Stimulated activated CD8-positive, alpha-beta memory T cell treated with anti-CD3 and anti-CD28 coated beads, Interleukin-4, amount 100 ng/mL, for 1 hour (primary cell): Measurements from ENCODE around the gene ARHGAP4.

Source experiments
- DNase-seq, 2 donors: peaks; one replicate each; pipeline ENCODE4 v3.0.0-alpha.2; 2020; ENCODE audit warnings: low read depth in 2 of 2, low spot score in 1 of 2

Gene ARHGAP4

DNA sequence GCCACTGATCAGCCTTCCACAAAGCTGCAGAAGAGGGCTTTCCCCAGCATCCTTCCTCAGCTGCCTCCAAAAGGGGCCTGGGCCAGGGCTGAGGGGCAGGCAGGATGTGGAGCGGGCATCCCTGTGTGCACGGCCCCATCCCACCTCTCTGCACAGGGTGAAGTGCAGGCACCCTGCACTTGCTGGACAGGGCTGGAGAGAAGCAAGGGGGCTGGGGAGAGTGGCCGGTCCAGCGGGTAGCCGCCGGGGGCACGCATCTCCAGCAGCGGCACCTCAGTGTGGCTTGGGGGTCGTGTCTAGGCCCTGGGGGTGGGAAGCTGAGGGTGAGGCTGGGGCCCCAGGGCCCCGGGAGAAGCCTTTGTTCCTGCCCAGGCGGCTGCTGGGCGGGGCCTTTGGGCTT is 18.6 kb downstream of the ARHGAP4 start:
- DNase-seq, result no peak

GRCh38 chrX:153906126-153906917 is 19.7 kb downstream of the ARHGAP4 start:
- no peak for DNase-seq

DNA sequence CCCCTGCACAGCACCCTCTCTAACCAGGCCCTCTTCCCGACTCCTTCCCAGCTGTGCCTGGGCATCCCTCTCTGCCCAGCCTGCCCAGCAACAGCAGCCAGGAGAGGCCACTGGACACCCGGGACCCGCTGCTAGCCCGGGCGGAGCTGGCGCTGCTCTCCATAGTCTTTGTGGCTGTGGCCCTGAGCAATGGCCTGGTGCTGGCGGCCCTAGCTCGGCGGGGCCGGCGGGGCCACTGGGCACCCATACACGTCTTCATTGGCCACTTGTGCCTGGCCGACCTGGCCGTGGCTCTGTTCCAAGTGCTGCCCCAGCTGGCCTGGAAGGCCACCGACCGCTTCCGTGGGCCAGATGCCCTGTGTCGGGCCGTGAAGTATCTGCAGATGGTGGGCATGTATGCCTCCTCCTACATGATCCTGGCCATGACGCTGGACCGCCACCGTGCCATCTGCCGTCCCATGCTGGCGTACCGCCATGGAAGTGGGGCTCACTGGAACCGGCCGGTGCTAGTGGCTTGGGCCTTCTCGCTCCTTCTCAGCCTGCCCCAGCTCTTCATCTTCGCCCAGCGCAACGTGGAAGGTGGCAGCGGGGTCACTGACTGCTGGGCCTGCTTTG is 20.5 kb downstream of the ARHGAP4 start:
- DNase-seq, result no peak

DNA sequence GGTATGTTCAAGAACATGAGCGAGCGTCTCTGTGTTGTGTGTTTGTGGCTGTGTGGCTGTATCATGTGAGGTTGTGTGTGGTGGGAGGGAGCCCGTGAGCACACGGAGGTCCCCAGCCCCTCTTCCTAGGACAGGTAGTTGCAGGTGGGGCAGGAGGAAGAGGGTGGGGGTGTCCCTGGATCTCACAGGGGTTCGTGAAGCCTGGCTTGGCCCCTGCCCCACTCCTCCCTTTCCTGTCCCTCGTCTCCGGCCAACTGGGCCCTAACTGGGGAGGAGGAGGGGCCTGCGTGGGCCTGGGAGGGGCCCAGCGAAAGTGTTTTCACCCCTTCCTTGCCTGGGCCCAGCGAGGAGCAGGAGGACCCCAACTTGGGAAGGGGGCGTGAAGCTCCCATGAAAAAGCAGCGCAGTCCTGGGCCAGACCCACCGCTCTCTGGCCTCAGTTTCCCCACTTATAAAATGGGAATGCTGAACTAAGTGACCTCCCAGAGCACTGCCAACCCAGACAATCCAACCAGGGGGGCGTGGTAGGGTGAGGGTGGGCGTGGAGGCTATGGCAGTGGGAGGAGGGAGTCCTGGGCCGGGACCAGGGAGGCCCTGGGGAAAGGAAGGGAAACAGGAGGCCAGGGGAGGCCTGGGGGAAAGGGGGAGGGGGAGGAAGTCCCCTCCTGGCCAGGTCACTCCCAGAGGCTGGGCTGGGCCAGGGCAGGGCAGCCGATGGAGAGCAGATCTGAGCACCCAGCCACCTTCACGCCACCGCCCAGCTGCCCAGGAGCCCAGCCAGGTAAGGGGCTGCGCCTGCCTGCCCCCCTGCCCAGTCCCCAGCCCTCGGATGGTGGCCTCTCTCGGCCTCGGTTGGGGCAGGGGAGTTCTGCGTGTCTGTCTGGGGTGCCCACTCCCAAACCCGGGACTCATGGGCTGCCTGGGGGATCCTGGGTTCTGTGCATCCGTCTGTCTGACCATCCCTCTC is 21.8 kb downstream of the ARHGAP4 start, which contains the start of gene AVPR2:
Gene AVPR2, plus strand, starts transcription at position 683 of the 967 bp plus-strand sequence. CDS start 473 bp downstream, outside the sequence.
- DNase-seq, result no peak

GRCh38 chrX:153903238-153903980 is 22.7 kb downstream of the ARHGAP4 start:
- DNase-seq, result no peak

DNA sequence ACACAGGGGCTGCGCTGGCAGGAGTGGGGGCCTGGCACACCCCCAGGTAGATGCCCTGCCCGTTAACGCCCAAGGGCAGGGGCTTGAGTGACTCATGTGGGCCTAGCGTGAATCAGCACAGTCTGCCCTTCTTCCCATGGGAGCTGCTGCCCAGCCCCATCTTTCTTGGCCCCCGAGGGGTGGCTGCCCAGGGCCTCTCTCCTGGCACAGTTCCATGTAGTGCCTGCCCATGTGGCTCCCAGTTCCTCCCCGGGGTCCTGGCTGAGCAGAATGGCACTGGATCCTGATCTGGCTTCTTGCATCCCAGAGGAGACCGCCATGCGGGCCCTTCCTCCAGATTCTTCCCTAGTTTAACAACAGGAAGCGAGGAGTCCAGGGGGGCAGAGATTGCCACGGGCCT is 23.7 kb downstream of the ARHGAP4 start:
- DNase-seq, result no peak

- no peak for DNase-seq
These were observed 24.3 kb downstream of the ARHGAP4 start for GRCh38 chrX:153901753-153902140.

DNA sequence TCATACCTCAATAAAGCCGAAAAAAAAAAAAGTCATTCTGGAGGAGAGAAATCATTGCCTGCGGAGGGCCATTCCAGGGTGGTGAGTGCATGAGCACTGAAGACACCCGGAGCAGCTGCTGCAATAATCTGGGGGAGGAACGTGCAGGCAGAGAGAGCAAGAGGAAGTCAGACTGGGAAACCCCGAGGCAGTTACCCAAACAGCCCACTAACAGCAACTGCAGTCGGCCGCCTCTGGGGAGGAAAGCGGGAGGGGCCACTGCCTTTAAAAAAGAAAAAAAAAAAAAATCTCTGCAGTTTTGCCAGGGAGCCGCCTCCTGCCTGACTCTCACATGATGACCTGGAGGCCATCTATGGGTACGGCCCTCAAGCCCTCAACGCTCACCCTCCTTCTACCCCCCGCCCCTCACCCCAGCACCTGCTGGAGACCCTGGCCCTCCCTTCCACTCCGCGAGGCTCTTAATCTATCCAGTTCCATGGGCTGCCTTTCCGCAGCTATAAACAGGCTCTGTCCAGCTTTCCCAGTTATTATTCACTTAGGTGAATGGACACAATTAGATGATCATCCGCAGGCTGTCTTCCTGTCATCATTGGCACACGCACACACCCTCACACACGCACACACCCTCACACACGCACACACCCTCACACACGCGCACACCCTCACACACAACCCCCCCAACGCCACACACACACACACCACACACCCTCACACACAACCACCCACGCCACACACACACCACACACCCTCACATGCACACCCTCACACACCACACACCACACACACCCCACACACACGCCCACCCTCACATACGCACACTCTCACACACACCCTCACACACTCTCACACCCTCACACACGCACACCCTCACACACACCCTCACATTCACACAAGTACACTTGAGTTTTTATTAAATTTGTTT is 25.0 kb downstream of the ARHGAP4 start:
- peak in 1 of 2 donors; percentile 25 for DNase-seq

GRCh38 chrX:153897899-153898298 is 28.2 kb downstream of the ARHGAP4 start:
- DNase-seq, result no peak

DNA sequence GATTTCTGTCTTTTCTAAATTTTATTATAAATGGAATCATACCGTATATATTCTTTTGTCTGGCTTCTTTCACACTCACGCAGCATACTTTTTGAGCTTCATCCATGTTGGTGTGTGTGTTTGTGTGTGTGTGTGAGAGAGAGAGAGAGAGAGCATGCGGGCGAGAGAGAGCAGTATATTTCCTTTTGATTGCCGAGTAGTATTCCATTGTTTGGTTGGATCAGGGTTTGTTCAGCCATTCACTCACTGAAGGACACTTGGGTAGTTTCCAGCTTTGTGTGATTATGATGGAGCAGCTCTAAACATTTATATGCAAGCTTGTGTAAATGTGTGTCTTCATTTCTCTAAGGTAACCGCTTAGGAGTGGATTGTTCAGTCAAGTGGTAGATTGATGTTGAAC is 36.9 kb downstream of the ARHGAP4 start:
- no peak for DNase-seq

DNA sequence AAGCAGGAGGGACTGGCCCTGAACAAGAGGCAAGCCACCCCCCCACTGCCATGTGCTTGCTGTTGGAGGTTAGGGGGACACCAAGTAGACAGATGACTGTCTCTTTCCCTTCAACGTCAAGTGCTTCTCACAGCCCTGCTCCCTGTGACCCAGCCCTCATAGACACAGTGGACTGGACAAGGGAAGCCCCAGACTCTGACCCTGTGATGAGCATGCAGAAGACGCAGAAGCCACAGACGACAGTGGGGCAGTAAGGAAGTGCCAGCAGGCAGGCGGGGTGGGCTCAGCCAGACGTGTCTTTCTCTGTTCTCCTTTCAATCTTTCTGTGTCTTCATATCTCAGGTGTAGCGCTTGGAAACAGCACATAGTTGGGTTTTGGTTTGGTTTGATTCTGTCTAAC is 37.7 kb downstream of the ARHGAP4 start:
- no peak for DNase-seq

DNA sequence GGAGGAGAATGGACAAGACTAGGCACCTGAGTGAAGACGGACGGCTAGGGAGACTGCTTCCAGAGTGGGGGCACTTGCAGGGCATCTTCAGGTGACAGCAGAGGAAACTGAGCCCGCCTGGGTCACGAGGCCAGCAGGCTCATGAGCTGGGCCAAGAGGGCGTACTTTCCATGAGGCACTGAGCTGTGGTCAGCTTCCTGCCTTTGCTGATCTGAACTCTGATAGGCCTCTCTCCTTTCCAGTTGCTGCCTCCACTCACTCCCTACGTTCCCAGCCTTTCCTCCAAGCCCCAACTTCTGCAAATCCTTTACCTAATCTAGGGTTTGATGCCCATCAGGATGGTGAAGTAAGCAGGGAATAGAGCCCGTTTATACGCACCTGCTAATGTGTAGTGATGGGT is 38.7 kb downstream of the ARHGAP4 start:
- DNase-seq, result no peak

DNA sequence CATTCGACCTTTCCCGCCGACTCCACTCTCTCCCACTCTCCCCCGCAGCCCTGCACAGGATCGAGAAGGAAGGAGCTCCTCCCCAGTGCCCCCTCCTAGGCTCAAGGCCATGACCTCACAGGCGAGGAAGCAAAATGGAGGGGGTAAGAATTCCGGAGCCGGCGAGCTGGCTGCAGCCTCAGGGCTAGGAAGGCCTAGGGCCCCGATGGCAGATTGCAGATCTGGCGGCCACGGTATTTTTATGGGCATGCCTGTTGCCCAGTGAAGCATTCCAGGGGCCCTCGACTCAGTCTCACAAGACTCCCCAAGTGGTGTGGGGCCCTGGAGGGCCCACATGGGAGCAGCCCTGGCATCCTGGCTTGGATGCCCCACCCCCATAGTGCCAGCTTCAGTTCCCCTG is 39.1 kb downstream of the ARHGAP4 start:
- DNase-seq, result no peak

GRCh38 chrX:153885968-153886903 is 39.8 kb downstream of the ARHGAP4 start, which contains the start of gene L1CAM:
Gene L1CAM (minus strand): TSS chrX:153886173. CDS start chrX:153875836, 10,337 bp downstream.
- DNase-seq, result no peak

DNA sequence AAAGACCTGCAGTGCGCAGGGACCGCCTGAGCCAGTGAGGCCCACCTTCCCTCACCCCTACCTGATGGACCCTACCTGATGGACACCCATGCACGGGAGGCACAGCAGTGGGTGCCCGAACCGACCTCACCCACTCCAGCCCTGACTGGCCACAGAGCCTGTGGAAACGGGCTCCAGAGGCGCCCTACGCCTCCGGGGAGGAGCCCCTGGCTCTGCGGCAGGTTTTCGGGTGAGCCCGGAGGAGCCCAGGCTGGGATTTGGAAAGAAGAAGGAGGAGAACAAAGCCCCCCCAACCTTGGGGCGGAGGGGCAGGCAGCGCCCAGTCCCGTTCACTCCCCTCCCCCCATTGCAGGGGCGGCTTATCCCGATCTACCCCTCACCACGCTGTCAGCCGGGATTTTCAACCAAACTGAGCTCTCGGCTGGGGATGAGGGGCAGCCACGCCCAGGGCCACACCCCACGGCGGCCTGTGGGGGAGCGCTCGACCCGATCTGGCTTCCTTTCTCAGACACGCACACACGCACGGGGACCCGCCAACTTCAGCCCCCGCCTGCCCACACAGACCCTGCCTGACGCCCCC is 40.8 kb downstream of the ARHGAP4 start:
- DNase-seq, result no peak

DNA sequence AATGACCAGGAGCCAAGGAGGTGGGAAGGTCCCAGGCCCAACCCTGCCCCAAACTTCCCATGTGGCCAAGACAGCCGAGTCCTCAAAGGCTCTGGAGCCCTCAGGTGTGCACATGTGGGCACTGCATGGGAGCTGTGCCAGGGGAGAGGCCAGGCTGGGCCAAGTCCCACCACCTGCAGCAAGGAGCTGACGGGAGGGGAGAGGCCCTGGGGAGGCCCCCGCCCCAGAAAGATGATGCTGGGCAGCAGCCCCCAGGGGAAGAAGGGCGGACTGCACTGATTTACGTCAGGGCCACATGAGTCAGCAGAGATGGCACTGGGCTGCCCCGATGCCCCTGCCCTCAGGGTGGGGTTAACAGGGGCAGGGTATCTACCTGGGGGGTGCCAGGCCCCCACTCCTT is 41.5 kb downstream of the ARHGAP4 start:
- no peak for DNase-seq

DNA sequence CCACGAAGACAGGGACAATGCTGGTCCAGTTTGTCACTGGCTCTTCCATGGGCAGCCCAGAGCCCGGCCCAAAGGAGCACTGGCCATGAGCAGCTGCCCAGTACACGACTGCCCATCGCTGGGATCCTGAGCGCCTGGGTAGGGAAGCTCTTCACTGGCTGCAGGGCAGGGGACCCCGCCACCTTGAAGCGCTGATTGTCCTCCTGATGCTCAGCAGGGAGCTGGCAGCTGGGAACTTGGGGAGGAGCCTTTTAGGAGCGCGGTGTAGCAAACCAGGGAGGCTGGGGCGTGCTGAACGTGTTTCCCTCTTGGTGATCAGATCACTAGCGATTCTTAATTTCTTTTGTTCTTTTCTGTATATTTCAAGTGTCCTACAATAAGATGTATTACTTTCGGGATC is 41.9 kb downstream of the ARHGAP4 start:
- no peak for DNase-seq

GRCh38 chrX:153883163-153883843 is 42.8 kb downstream of the ARHGAP4 start:
- no peak for DNase-seq
